Measurements from ENCODE around the gene PSMD5.

PSMD5 gene

GRCh38 chr9:120875195-120875565, 32.5 kb upstream of the PSMD5 start:
- no peak for DNase-seq (ENCODE audit: low read depth)

DNA sequence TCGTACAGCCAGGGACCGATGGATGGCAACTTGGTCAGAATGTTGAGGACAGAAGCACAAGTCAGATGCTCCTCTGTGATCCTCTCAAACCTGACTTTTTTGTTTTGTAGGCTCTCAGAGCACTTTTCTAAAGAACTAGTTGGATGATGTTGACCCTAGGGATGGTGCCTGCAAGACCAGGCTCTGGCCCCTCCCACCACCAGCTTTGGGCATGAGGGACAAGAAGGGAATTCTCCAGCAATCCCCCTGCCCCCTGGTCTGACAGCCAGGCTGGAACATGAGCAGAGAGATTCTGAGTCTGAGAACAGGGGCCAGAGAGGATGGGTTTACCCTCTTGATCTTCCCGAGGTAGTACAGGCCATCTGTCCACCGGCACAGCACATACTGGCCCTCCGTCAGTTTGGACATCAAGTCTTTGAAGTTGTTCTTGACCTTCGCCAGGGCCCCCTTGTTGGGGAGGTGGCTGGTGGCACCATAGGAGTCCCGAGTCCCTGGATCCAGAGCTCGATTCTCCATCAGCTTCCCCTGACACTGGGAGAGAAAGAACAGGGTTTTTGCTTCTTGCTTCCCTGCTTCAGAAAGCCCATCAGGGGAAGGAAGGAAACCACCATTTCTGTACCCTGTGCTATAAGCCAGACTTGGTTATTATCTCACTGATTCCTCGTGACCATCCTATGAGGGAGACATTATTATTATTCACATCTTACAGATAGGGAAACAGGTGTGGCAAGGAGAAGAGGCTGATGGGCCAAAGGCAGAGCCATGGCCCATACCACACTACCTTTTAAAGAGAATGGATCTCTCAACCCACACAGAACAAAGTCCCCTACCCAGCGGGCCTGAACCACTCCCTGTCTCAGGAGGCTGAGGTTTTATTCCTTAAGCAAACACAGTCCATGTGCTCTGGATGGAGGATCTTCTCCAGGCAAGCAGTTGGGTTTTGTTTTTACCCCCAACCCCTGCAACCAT, 31.8 kb upstream of the PSMD5 start:
- no peak for DNase-seq (ENCODE audit: low read depth)

- DNase-seq (ENCODE audit: low read depth): no peak
Observed at GRCh38 chr9:120873512-120873911, 30.8 kb upstream of the PSMD5 start.

DNA sequence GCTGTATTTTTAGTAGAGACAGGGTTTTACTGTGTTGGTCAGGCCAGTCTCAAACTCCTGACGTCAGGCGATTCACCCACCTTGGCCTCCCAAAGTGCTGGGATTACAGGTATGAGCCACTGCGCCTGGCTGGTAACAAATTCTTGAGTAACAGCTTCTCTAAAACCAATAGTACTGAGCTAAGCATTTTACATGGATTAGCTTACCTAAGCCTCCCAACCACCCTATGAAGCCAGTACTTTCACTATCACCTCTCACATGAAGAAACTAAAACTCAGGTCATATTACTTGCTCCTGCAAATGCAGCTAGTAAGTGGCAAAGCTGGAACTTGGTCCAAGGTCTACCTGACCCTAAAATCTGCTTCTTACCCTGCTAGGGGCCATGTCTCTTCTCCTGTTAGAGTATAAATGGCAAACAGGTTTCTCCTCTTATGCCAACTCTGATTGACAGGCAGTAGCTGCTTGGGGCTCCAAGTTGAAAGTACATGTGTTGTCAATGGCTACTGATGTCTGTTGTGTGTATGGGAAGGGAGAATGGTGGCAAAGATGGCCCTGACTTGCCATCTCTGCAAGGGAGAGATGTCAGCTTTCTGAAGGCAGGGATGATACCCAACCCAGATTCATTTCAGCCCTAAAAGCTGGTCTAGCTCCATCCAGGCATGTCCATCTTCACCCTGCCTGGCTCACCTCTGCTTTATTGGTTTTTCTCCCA, 30.2 kb upstream of the PSMD5 start:
- no peak for DNase-seq (ENCODE audit: low read depth)

DNA sequence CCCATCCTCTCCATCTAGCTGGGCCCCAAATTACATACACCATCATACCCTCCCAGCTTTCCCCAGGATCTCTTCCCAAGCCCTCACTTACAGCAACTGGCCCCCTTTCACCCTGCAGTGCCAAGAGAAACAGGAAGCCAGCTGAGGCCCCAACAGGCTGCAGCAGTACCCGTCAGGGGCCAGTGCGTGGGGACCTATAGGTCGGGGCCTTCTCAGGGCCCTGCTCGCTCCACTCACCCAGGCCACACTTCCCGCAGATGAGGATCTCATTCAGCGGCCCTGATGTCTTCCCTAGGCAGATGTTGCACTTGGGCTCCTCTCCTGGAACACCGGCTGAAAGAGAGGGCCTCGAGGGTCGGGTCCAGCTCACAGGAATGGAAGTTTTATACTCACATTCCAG, 27.5 kb upstream of the PSMD5 start:
- no peak for DNase-seq (ENCODE audit: low read depth)

GRCh38 chr9:120869726-120870125, 27.0 kb upstream of the PSMD5 start:
- no peak for DNase-seq (ENCODE audit: low read depth)

- no peak for DNase-seq (ENCODE audit: low read depth)
Observed at GRCh38 chr9:120869360-120869687, 26.6 kb upstream of the PSMD5 start.

DNA sequence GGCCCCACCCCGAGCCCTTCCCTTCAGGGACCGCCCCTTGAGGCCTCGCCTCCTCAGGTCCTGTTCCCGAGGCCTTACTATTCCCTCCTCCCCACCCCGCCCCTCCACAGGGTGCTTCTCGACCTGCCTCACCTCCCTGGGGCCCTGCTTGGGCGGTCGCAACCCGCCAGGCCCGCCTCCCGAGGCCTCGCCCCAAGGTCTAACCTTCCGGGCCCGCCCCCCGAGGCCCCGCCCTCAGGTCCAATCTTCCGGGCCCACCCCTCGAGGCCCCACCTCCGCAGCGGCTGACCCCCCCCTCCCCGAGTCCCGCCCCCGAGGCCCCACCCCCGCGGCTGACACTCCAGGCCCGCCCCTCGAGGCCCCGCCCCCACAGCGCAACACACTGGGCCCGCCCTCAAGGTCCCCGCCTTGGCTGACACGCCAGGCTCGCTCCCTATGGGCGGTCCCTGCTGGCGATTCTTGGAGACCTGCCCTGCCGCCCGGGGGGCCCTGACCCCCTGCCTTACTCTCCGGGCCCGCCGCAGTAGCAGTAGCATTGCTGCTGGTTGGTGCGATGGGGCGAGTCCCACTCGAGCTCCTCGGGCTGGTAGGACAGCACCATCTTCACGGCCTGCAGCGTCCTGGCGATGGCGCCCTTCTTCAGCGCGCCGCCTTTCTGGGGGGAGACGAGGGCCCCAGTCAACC, 26.1 kb upstream of the PSMD5 start:
- DNase-seq (ENCODE audit: low read depth): peak; percentile 96

DNA sequence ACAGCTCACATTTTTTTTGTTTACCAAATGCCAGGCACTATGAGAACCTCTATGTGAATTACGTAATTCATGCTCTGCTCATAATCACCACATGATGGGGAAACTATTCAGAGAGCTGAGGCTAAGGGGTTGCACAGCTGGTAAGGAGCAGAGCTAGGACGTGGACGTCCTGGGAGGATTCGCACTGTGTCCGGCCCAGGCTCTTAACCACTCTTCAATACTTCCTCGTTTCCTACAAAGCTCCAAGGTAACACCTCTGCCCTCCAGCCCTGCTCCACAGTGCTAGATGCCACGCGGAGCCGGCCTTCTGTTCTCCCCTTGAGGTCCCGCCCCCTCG, 25.6 kb upstream of the PSMD5 start:
- no peak for DNase-seq (ENCODE audit: low read depth)

GRCh38 chr9:120867676-120868338, 25.1 kb upstream of the PSMD5 start:
- no peak for DNase-seq (ENCODE audit: low read depth)

DNA sequence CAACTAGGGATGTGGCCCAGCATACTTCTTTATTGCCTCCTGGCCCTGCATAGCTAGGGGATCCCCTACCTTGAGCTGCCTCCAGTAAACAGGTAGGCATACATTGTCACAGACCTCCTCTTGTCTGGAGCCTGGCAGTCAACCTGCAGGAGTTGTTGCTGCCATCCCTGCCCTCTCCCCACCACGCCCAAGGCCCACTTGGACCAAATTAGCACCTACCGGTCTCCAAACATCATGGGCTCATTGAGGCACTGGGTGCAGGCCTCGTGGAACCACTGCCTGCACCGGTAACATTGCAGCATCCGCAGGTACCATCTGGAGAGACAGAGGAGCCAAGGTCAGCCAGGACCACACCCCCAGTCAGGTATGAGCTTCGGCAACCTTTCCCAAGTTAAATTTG, 23.9 kb upstream of the PSMD5 start:
- DNase-seq (ENCODE audit: low read depth): no peak

DNA sequence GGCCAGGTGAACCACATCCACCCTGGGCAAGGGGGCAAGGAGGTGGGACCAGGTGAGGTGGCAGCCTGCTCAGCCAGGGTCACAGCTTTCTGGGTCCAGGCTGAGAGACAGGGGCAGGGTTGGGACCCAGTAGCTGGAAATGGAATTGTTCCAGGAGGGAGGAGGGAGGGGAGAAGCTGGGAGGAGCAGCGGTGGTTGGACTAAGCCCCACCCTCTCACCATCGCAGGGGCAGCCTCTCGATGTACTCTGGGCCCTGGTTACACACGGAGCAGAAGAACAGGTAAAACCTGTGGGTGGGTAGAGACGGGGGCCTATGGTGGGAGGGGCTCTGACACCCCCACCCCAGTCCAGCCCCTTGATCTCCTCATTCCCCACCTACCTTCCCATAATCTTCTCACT, 23.1 kb upstream of the PSMD5 start:
- no peak for DNase-seq (ENCODE audit: low read depth)

- DNase-seq (ENCODE audit: low read depth): no peak
Observed at GRCh38 chr9:120865176-120865575, 22.5 kb upstream of the PSMD5 start.

DNA sequence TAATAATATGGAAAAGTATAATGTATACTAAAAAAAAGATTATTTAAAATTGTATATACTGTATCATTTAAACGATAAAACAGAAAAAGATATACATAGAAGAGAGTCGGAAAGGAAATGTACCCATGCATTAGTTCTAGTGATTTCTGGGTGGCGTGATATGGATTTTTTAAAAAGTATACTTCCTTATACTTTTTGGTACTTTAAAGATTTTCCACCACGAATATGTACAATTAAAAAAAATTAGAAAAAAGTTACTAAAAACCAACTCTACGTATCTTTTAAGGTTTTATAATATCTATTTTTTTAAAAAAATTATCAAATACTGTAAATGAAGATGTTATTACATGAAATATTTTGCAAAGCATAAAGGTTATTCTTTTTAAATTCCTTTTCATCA, 22.0 kb upstream of the PSMD5 start:
- no peak for DNase-seq (ENCODE audit: low read depth)

GRCh38 chr9:120863833-120864232, 21.1 kb upstream of the PSMD5 start:
- DNase-seq (ENCODE audit: low read depth): no peak

DNA sequence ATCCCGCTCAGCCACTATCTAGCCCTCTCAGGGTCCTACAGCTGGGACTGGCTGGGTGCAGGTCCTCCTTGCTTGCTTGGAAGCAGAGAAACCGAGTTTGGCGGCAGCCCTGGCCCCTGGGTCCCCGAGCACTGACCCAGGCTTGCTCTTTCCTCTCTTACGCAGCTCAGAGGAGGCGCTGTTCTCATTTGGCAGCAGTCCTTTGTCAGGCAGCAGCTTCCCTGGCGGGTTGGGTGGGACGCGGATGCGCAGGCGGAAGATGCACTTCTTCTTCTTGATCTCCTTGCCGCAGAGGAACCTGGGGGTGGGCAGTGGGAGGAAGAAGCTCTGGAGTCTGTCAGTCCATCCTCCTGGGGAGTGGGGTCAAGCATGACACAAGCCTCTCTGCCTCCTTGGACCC, 19.7 kb upstream of the PSMD5 start:
- no peak for DNase-seq (ENCODE audit: low read depth)

GRCh38 chr9:120861935-120862334, 19.2 kb upstream of the PSMD5 start:
- DNase-seq (ENCODE audit: low read depth): no peak

GRCh38 chr9:120860083-120860482, 17.4 kb upstream of the PSMD5 start:
- DNase-seq (ENCODE audit: low read depth): no peak

DNA sequence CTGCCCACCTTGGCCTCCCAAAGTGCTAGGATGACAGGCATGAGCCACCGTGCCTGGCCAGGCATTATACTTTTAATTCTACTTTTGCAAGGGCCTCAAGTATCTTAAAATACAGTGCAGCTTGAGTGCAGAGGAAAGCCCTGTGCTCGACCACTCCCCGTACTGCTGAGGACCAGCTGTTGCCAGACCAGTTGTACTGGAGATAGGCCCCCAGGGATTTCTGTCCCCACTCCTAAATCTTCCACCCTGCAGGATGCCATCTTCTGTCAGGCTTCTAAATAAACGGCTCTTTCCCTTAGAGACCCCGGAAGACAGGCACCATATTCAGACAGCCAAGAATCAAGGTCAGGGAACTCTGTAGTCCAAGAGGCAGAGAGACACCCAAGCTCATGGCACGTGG, 16.6 kb upstream of the PSMD5 start:
- DNase-seq (ENCODE audit: low read depth): no peak

- no peak for DNase-seq (ENCODE audit: low read depth)
Observed at GRCh38 chr9:120857902-120858301, 15.2 kb upstream of the PSMD5 start.

DNA sequence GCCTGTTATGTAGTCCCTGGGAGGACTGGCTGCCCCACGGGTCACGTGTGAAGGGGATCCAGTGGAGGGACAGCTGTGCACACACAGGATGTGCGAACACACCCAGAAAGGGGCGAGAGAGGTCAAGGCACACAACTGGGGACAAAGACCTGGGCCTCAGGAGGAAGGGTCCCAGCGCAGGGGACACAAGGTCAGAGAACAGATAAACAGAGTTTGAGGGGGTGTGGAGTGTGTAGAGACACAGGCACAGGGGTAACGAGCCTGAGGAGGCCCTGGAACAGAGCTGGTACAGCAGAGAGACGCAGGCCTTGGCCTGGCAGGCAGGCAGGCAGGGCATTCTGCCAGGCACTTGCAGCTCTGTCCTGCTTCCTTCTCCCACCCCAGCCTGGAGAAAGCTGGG, 14.8 kb upstream of the PSMD5 start:
- DNase-seq (ENCODE audit: low read depth): no peak

DNA sequence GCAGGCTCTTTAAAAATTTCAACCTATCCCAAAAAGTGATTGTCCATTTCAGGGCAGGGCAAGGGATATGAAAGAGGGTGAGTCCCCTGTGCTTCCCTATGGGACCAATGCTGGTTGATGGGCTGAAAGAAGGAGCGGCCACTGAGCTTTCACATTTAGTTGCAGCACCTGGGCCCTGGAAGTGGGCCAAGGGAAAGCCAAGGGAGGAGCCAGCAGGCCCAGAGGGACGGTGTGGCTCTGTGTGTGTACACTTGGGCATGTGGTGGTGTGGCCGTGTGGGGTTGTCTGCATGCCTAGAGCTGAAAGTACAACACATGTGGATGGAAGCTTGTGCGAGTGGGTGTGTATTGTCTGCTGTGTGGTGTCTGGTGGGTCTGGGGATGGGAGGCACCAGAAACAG, 14.0 kb upstream of the PSMD5 start:
- DNase-seq (ENCODE audit: low read depth): no peak

Measured in T follicular helper cell (primary cell).